ENCODE measurements around the gene RCAN3.

The RCAN3 gene

DNA sequence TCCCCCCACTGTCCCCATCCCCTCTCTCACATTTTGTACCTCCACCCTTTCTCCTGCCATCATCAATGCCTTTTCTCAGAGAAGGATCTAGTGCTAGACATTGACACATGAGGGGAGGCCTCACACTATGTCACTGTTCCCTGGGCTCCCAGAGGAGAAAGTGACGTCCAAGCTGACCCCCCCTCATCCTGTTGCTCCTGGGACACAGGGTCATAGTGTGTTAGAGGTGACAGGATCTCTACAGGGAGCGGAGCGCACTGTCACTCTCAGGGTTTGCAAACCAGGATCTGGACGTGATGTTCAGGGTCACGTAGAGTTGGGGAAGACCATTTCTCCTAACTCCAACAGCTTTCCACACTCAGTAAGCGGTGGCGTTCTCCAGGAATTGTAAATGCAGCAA is 55.8 kb downstream of the RCAN3 start:
- no peak for ATAC-seq
- H3K27me3 Mint-ChIP-seq, result peaks cover 24% of the 10 kb centered on the region
- DNase-seq, result no peak
- no peak overlapping the region for H3K27ac Mint-ChIP-seq
- no peaks in the 10 kb centered on the region for H3K9me3 Mint-ChIP-seq
- no peak overlapping the region for H3K4me3 Mint-ChIP-seq
- peaks cover 15% of the 10 kb centered on the region for H3K4me1 Mint-ChIP-seq
- no peaks in the 10 kb centered on the region for H3K36me3 Mint-ChIP-seq (ENCODE audit: low read depth)

DNA sequence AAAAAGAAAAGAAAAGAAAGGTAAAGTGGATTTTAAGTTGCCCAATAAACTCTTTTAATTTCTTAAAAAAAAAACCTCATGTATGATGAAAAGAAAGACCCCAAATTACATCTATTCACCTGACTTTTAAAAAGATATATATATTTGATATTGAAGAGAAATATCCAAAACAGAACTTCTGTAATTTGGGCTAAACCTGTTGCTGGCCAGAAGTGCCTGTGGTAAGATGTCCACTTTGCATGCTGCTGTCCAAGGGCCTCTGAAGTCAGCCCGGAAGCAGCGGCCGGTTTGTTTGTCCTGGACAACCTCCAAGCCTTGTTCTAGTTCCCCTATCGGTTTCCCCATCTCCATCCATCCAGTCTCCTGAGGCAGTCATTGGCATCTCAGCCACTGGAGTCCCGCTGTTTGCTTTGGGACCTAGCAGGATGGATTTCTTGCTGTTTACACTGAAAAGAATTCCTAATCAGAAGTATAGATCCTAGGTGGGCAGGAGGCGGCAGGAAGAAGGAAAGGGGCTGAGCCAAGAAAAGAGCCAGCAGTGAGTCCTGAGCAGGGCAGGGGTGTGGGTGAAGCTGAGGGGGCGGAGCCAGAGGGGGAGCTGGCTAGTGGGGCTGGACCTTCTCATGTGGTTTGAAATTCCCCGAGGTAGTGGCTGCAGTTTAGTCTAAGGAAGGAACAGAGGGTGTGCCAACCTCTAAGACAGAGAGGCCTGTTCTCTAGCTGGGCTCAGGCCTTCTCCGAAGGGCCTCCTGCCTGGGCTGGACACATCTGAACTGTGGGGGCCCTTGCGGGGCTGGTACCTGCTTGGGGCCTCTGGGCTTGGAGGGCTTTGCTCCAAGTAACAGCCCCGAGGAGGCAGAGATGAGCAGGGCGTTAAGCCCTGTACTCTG is 56.5 kb downstream of the RCAN3 start:
- H3K27me3 Mint-ChIP-seq, result peaks cover 24% of the 10 kb centered on the region
- H3K27ac Mint-ChIP-seq, result no peak overlapping the region
- ATAC-seq (no peak), DNase-seq (no peak)
- H3K9me3 Mint-ChIP-seq, result no peaks in the 10 kb centered on the region
- no peak overlapping the region for H3K4me3 Mint-ChIP-seq
- H3K4me1 Mint-ChIP-seq, result peaks cover 15% of the 10 kb centered on the region
- no peaks in the 10 kb centered on the region for H3K36me3 Mint-ChIP-seq (ENCODE audit: low read depth)

DNA sequence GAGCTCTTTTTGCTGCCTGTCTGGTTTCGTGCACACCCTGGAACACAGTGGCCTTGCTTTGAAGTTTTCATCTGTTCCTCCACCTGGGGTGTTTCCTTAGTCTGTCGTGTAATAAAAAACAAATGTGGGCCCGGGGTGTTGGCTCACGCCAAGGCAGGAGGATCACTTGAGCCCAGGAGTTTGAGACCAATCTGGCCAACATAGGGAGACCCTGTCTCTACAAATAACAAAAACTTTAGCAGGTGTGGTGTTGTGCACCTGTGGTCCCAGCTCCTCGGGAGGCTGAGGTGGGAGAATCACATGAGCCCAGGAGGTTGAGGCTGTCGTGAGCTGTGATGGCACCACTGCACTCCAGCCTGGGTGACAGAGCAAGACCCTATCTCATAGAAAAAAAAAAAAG is 57.7 kb downstream of the RCAN3 start:
- H3K4me1 Mint-ChIP-seq, result peaks cover 14% of the 10 kb centered on the region
- H3K27me3 Mint-ChIP-seq, result peaks cover 18% of the 10 kb centered on the region
- H3K4me3 Mint-ChIP-seq, result no peak overlapping the region
- DNase-seq (no peak), ATAC-seq (no peak)
- H3K9me3 Mint-ChIP-seq, result no peaks in the 10 kb centered on the region
- H3K36me3 Mint-ChIP-seq (ENCODE audit: low read depth), result no peaks in the 10 kb centered on the region
- no peak overlapping the region for H3K27ac Mint-ChIP-seq

DNA sequence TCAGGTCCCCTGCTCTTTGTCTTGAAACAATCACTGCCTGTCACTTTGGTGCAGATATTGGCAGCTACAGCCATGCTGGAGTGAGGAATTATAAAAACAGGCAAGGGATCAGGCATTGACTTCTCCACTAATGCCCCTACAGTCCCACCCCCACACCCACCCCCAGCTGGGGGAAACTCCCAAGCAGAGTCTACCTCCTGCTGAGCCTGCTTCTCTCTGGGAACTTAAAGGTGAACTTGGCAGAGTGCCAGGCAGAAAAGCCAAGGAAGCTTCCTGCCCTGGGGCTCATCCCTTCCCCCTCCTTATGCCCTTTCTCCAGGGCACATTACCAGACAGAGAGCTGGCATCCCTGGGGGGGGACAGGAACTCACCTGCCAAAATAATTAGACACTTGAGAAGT is 60.0 kb downstream of the RCAN3 start:
- ATAC-seq (no peak), DNase-seq (no peak)
- H3K4me3 Mint-ChIP-seq, result no peak overlapping the region
- no peaks in the 10 kb centered on the region for H3K36me3 Mint-ChIP-seq (ENCODE audit: low read depth)
- H3K27me3 Mint-ChIP-seq, result peaks cover 2% of the 10 kb centered on the region
- H3K4me1 Mint-ChIP-seq, result peaks cover 14% of the 10 kb centered on the region
- H3K9me3 Mint-ChIP-seq, result no peaks in the 10 kb centered on the region
- no peak overlapping the region for H3K27ac Mint-ChIP-seq

DNA sequence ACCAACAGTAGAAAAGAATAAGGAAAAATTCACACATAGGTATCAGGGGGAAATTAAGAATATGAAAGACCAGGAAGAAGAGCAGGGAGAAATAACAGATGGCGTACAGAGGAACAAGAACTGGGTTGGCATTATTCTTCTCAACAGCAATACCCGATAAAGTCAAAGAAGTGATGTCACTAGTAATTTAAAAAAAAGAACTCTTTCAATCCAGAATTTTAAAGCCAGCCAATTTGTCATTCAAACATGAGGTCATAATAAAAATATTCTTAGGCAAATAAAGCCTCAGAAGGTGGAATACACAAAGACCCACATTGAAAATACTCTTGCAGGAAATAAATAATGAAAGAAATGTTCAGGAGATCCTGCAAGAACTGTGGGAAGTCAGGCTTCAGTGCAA is 62.1 kb downstream of the RCAN3 start:
- Mint-ChIP-seq H3K36me3 (ENCODE audit: low read depth) (no peaks in the 10 kb centered on the region), H3K27me3 (peaks cover 2% of the 10 kb centered on the region), H3K9me3 (no peaks in the 10 kb centered on the region), H3K27ac (no peak overlapping the region), H3K4me3 (no peak overlapping the region), H3K4me1 (peaks cover 12% of the 10 kb centered on the region)
- DNase-seq (no peak), ATAC-seq (no peak)

DNA sequence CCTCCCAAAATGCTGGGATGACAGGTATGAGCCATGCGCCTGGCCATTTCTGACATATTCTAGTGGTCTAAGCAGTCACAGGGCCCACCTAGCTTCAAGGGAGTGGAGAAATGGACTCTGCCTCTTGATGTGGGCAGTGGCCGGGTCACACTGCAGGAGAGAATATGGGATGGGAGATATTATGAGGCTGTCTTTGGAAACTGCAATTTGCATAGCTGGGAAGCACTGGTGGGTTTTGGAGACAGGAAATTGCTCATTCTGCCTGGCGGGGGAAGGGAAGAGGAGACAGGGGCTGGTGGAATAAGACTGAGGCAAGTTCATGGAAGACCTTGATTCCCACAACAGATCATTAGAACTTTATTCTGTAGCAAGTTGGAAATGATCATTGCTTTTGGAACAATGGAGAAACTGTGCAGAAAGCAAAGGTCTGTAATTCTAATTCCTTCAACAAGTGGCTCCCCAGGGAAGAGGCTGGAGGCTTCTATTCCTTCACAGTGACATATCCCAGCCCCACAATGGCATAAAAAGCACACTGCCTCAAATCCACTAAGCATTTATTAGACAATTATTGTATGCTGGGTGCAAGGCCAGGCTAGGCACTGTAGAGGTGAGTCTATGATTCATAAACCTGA is 63.7 kb downstream of the RCAN3 start:
- no peak overlapping the region for H3K27ac Mint-ChIP-seq
- H3K36me3 Mint-ChIP-seq (ENCODE audit: low read depth), result no peaks in the 10 kb centered on the region
- no peaks in the 10 kb centered on the region for H3K9me3 Mint-ChIP-seq
- no peak overlapping the region for H3K4me3 Mint-ChIP-seq
- DNase-seq (no peak), ATAC-seq (no peak)
- H3K4me1 Mint-ChIP-seq, result peaks cover 12% of the 10 kb centered on the region
- no peaks in the 10 kb centered on the region for H3K27me3 Mint-ChIP-seq

DNA sequence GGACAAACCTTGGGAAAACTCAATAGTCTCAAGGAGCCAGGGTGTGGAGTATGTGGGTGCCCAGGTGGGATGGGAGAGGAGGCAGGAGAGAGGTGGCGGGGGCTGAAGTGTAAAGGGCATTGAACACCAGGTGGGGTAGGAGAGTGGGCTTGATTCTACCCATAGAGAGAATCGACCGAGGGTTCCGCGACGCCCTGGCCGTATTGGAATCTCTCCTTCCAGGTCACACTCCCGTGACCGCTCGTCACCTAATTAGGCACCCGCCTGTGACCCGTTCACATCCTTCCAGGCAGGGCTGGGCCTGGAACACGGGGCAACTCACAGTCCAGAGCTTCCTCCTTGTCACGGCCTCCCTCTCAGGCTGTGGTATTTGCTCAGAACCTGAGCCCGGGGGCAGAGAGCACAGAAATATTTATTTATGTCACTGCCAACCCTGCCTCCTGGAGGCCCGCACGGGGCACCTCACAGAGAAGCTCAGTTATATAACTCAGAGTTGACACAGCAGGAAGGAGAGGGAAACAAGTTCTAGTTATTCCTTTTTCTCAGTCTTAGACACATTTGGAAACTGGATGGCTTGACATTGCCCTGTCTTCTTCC is 65.3 kb downstream of the RCAN3 start:
- Mint-ChIP-seq H3K4me3 (no peak overlapping the region), H3K27me3 (no peaks in the 10 kb centered on the region), H3K4me1 (peaks cover 16% of the 10 kb centered on the region), H3K27ac (no peak overlapping the region), H3K36me3 (ENCODE audit: low read depth) (no peaks in the 10 kb centered on the region), H3K9me3 (no peaks in the 10 kb centered on the region)
- ATAC-seq (no peak), DNase-seq (no peak)

DNA sequence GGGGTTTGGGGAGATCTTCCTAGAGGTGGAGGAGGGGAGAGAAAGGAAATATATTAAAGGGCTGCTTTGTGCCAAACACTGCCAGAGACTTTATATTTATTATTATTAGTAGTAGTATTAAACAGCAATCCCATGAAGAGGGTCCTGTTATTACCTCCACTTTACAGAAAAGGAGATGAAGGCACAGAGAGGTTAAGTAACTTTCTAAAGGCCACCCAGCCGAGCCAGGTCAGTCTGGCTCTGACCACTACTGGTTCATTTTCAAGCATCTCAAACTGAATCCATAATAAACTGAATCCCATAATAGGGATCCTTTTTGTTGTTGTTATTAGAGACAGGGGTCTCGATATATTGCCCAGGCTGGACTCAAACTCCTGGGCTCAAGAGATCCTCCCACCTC is 65.8 kb downstream of the RCAN3 start:
- Mint-ChIP-seq H3K4me3 (no peak overlapping the region), H3K27ac (no peak overlapping the region), H3K36me3 (ENCODE audit: low read depth) (no peaks in the 10 kb centered on the region), H3K9me3 (no peaks in the 10 kb centered on the region), H3K27me3 (no peaks in the 10 kb centered on the region), H3K4me1 (peaks cover 17% of the 10 kb centered on the region)
- DNase-seq (no peak), ATAC-seq (no peak)

DNA sequence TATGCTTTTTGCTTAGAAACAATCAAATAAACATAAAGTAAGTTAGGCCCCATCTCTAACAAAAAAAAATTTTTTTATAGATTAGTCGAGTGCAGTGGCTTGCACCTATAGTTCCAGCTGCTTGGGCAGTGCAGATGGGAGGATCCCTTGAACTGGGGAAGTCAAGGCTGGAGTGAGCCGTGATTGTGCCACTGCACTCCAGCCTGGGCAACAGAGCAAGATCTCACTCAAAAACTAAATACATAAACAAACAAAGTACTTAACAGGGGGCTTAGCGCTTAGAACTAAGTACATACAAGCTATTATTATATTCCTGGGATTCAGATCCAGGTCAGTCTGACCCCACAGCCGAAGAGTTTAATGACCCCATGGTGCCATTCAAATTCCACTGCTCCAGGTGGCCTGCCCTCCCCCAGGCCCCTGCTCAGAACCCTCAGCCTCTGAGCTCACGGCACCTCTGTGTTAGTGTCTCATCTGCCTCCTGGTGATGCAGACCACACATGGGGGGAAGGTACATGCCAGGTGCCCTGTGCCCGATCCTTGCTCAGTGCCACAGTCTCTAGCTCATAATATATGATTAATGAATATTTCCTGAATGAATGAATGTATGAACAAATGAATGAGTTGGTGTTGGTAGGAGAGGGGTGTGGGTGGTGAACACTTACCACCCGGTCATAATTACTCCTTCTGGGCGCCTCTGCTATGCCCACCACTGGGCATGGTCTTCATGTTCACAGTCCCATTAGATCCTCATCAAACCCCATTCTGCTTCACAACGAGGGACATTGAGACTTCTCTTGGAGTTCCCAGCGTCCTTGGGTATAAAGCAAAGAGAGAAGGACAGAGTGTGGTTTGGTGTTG is 67.9 kb downstream of the RCAN3 start:
- Mint-ChIP-seq H3K27me3 (no peaks in the 10 kb centered on the region), H3K9me3 (no peaks in the 10 kb centered on the region), H3K36me3 (ENCODE audit: low read depth) (no peaks in the 10 kb centered on the region), H3K4me1 (peaks cover 17% of the 10 kb centered on the region), H3K27ac (no peak overlapping the region), H3K4me3 (no peak overlapping the region)
- ATAC-seq, result no peak
- DNase-seq, result no peak

DNA sequence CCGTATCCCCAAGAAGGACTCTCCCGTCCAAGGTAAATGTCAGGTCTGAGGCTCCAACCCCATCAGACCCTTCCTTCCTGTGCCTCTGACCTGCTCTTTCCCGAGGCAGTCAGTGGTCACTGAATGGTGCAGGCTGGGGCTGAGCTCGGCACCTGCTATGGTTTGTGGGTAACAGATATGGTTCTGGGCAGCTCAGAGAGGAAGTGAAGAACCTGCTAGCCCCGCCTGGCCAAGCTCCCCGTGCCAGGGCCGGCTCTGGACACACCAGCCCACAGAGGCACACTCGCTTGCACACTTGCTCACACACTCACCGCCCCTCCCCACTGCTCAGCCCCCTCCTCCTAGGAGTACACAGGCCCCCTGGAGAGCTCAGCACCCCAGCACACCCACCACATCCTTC is 69.7 kb downstream of the RCAN3 start:
- Mint-ChIP-seq H3K4me3 (no peak overlapping the region), H3K27ac (no peak overlapping the region), H3K9me3 (no peaks in the 10 kb centered on the region), H3K4me1 (peaks cover 11% of the 10 kb centered on the region), H3K36me3 (ENCODE audit: low read depth) (no peaks in the 10 kb centered on the region), H3K27me3 (no peaks in the 10 kb centered on the region)
- DNase-seq (no peak), ATAC-seq (no peak)

DNA sequence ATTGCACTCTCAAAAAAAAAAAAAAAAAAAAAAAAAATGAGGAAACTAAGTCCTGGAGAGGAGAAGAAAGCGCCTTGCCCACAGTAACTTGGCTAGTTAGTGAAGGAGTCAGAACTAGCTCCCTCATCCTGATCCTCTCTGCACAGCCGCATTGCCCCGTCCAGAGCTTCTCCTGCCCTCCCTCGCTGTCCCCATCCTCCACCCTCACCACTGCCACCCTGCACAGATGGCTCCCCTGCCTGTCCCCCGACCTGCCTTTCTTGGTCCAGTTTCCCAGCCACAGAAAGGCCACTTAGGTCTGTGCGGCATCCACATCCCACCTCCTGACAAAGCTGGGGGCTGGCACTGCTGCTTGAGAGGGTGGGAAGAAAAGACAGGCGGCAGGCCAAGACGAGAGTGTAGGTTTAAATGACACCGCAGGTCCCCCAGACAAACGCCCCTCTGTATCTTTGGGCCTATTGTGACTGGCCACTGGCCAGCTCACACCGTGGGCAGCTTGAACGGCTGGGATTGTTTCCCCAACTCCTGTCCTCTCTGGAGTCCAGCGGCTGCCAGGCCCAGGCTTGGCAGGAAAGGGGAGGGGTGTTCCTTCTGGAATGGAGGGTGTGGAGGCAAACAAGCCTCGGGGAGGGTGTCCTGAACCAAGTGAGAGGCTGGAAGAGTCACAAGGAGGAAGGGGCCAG is 73.4 kb downstream of the RCAN3 start:
- no peaks in the 10 kb centered on the region for H3K36me3 Mint-ChIP-seq (ENCODE audit: low read depth)
- ATAC-seq, result no peak

DNA sequence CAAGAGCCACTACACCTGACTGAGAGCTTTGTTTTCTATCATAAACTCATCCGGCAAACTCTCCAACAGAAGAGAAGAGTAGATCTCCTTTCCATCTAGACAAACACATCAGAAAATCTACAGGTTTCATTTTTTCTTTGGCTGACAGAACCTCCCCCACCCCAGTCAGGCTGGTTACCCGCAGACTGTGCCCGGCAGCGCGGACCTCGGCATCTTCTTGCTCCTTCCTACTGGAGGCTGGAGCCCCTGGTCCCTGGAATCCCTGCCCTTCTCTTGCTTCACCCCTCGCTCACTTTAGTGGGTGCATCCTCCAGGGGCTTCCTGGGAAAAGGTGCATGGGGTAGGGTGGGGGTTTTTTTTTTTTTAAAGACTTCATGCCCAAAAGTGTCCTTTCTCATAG is 76.2 kb downstream of the RCAN3 start:
- DNase-seq, result no peak
- H3K27ac Mint-ChIP-seq, result no peak overlapping the region
- no peaks in the 10 kb centered on the region for H3K36me3 Mint-ChIP-seq (ENCODE audit: low read depth)
- no peaks in the 10 kb centered on the region for H3K4me1 Mint-ChIP-seq
- no peak for ATAC-seq
- H3K27me3 Mint-ChIP-seq, result no peaks in the 10 kb centered on the region
- no peaks in the 10 kb centered on the region for H3K9me3 Mint-ChIP-seq
- H3K4me3 Mint-ChIP-seq, result no peak overlapping the region

More for the DNA sequence above, 73.4 kb downstream of the RCAN3 start:
- Mint-ChIP-seq H3K27me3 (no peaks in the 10 kb centered on the region), H3K4me3 (no peak overlapping the region), H3K9me3 (no peaks in the 10 kb centered on the region), H3K4me1 (peaks cover 11% of the 10 kb centered on the region), H3K27ac (no peak overlapping the region)
- DNase-seq, result no peak

DNA sequence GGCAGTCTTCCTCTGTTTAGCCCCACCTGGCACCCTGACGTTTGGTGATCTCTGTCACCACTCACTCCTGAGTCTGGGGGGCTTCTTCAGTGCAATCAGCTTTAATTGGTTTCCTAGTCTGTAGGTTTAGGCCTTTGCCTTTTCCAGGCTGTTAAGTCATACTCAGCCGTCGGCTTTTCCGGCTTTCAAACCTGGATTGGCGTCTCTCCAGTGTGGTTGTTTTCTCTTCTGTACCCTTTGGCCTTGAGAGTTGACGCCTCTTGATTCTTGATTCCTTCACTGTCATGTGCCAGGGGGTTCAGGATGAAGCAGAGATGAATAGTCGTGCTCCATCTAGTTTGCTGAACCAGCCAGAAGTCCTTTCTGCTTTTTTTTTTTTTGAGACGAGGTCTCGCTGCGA is 78.1 kb downstream of the RCAN3 start:
- H3K4me3 Mint-ChIP-seq, result no peak overlapping the region
- ATAC-seq (no peak), DNase-seq (no peak)
- peaks cover 4% of the 10 kb centered on the region for H3K4me1 Mint-ChIP-seq
- no peaks in the 10 kb centered on the region for H3K9me3 Mint-ChIP-seq
- no peak overlapping the region for H3K27ac Mint-ChIP-seq
- no peaks in the 10 kb centered on the region for H3K36me3 Mint-ChIP-seq (ENCODE audit: low read depth)
- H3K27me3 Mint-ChIP-seq, result peaks cover 4% of the 10 kb centered on the region

DNA sequence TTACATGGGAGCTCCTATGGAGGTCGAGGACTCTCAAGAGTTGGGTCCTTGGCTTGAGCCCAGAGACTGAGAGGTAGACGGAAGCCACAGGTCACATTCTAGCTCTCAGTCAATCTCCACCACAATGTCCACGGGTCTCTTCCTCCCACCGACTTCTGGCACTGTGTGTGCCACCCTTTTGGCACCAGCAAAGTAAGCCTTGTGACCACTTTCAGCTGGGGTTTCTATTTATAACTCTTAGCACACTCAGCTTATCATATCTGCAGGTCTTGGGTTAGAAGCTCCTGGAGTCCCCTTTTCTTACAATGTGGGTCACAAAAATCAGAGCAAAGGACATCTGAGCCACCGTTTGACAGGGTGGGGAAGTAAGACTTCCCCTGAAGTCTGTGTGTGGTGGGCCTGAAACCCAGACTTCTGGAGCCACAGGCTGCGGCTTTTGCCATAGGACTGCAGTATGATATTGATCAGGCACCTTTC is 81.6 kb downstream of the RCAN3 start:
- Mint-ChIP-seq H3K36me3 (ENCODE audit: low read depth) (no peaks in the 10 kb centered on the region), H3K27ac (no peak overlapping the region), H3K27me3 (peaks cover 4% of the 10 kb centered on the region), H3K9me3 (no peaks in the 10 kb centered on the region), H3K4me3 (no peak overlapping the region), H3K4me1 (peaks cover 9% of the 10 kb centered on the region)
- ATAC-seq (no peak), DNase-seq (no peak)

Data from activated naive CD8-positive, alpha-beta T cell treated with anti-CD3 and anti-CD28 coated beads, Interleukin-2, amount 50 U/mL, for 24 hours (primary cell).